HG02870 (cell line): ENCODE results near the gene CTBP1.

ENCODE experiments used
- ATAC-seq: cut with Tn5 transposase; IDR thresholded peaks from one replicate; pipeline ENCODE4 v1.9.1; 2021; ENCODE audit warnings: mild to moderate bottlenecking, moderate library complexity; ENCODE audit not compliant: unreplicated experiment

Gene CTBP1

GRCh38 chr4:1225272-1226143 is 23.4 kb downstream of the CTBP1 start:
- no peak for ATAC-seq

- ATAC-seq = no peak
Observed at GRCh38 chr4:1223841-1224809, 24.8 kb downstream of the CTBP1 start.

- no peak for ATAC-seq
Observed at GRCh38 chr4:1222938-1223690, 25.8 kb downstream of the CTBP1 start.

GRCh38 chr4:1222036-1222789 is 26.7 kb downstream of the CTBP1 start:
- no peak for ATAC-seq

- ATAC-seq = no peak
Observed at GRCh38 chr4:1221155-1221870, 27.6 kb downstream of the CTBP1 start.

GRCh38 chr4:1220566-1220965 is 28.4 kb downstream of the CTBP1 start:
- ATAC-seq = no peak

GRCh38 chr4:1219566-1219950 is 29.4 kb downstream of the CTBP1 start:
- no peak for ATAC-seq

GRCh38 chr4:1218634-1219565 is 30.0 kb downstream of the CTBP1 start:
- peak; percentile 50 for ATAC-seq

GRCh38 chr4:1217366-1217765 is 31.6 kb downstream of the CTBP1 start:
- ATAC-seq = no peak

- ATAC-seq = no peak
Observed at GRCh38 chr4:1216869-1217294, 32.0 kb downstream of the CTBP1 start.

- ATAC-seq = no peak
Observed at GRCh38 chr4:1216076-1216614, 32.8 kb downstream of the CTBP1 start.

- ATAC-seq = peak; percentile 58
Observed at GRCh38 chr4:1215141-1216075, 33.5 kb downstream of the CTBP1 start.

- ATAC-seq = no peak
Observed at GRCh38 chr4:1214101-1215095, 34.5 kb downstream of the CTBP1 start.

GRCh38 chr4:1213336-1213995 is 35.5 kb downstream of the CTBP1 start:
- no peak for ATAC-seq

- no peak for ATAC-seq
Observed at GRCh38 chr4:1212546-1213335, 36.2 kb downstream of the CTBP1 start.
